NCI-H2029 treated with DMSO at 0.1 percent for 48 hours (cell line): ENCODE results near the gene WDR64.

Experiments
- DNase-seq: peaks from one replicate; lab custom pipeline; 2025; lab: John Stamatoyannopoulos, UW

The WDR64 gene

DNA sequence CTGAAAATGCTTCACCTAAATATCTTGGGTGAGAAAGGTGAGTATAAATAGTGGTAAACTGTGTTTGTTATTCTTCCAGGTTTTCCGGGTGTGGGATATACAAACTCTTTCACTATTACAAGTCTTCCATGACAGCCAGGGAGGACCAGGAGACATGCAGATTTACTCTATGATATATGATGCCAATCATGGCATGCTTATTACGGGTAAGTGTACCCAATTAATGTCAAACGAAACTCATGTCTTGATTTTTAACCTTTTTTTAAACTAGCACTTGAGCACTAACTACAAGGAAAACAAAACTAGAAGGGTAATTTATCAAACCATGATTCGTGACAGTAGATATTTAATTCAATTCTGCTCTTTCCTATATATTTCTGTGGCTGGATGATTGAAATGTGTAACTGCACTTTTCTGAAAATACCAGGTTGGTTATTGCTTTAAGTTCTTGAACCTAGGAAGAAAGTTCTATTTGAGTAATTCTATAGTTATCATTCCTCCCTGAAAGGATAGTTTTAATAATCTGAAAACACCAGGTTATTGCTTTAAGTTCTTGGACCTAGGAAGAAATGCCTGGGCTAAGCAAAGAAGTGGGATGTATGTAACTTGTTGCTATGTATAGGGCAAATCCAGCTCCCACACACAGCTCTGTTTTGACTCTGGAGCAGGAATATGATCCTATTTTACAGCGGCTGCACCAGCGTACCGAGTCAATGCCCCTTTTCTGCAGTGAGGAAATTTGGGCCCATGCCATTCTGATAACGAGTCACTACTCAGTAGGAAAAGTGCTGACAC, 86.4 kb downstream of the WDR64 start:
- DNase-seq: no peak

DNA sequence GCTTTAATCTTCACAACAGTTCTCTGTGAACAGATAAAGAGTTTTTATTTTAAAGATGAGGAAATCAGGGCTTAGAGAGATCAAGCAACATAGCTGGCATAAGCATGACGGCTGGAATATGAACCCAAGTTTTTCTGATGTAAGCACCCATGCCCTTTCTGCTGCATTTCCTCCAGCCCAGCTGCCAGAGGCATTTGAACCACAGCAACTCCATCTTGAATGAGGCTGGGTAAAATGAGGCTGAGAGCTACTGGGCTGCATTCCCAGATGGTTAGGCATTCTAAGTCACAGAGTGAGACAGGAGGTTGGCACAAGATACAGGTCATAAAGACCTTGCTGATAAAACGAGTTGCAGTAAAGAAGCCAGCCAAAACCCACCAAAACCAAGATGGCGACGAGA, 90.0 kb downstream of the WDR64 start:
- no peak for DNase-seq

DNA sequence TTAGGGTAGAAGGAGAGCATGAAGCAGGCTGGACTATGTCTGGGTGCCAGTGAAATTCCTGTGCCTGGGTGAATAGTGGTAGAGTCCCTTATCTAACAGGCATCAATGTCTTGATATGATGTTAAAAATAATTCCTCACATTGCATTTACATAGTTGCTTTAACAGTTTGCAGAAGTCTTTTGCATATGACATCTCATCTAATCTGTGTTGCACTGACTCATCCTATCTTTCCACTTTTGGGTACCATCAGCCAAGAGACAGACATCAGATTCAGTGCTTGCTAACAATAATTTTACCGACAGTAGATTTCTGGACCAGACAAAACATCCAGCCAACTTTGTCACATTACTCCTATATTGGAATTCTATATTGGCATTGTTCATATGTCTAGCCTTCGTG, 92.5 kb downstream of the WDR64 start:
- no peak for DNase-seq

DNA sequence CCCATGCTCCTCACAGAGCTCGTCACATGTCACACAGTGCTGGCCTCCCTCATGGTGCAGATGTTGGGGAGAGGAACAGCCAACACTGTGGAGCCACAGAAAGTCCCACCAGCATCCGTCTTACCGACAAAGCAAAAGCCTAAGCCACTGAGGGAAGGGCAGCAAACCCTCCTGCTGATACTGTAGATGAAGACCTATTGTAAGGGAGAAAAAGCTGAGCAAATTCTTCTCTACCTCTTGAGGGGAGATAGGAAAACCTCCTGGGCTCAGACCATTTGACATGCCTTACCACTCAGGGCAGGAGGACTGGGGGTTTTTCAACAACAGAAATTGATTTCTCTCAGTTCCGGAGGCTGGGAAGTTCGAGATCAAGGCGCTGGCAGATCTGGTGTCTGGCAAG, 95.9 kb downstream of the WDR64 start:
- DNase-seq: no peak

DNA sequence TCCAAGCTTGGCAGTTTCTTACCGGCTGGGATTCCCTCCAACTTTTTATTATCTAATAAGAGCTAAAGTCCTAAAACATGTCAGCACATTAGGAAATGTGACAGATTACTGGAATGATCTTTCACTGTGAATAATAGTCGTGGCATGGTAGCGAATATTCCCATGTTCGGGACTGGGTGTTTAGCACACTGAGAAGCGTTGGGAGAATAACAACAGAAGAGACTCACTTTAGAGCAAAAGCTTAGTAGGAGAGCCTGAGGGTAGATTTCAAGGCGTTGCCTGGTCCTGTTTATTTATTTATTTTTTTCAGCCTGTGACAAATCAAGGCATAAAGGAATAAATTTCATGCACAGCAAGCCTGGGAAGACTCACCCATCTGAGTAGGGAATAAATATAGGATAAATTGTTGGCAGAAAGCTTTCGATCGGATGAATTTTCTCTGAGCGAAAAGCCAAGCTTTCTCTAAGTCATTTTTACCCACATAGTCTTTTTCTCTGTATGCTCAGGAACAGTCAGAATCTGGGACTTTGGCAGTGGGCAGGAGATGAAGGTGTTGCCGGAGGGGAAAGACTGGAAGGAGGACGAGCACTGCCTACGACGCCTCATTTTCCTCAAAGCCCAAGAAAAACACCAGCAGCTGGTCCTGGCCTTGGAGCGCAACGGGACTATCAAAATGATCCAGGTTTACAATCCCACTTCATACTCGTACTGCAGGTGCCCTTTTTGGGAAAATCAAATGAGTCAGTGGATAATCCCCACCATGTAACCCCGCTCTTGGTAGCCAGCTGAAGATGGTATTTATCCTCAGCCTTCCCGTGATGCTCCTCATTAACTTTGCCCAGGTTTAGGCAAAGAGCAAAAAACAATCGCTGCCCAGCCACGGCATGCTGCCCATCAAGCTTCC, 97.2 kb downstream of the WDR64 start:
- DNase-seq: no peak

DNA sequence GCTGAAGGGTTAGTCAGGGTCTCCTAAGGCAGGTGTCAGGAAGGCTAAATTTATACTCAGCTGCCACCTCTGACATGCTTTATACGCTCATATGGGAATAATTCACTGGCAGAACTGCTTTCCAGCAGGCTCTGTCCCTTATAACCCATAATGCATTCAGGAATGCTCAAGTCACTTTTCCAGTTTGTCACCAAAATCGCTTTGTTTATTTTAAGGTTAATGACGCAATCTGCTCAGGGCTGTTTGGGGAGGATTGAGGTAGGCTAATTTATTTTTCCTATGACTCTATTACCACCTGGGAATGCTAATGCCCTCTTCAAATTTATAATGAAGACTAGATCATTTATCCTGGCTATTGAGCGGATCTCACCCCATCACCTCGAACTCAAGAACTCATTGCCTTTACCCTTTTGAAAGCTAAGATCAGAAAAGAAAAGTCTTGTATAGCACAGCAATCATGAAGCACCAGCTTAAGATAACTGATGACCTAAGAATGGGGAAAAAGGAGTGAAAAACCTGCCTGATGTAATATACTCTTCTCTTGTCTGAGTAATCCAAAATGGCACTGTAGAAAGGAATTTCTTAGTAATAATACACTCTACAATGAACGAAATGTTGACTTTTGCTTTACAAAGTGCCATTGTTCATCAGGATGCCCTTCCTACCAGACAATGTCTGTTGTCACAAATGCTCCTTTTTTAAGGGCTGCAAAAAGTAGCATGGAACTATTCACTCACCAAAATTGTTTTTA, 98.0 kb downstream of the WDR64 start:
- no peak for DNase-seq

DNA sequence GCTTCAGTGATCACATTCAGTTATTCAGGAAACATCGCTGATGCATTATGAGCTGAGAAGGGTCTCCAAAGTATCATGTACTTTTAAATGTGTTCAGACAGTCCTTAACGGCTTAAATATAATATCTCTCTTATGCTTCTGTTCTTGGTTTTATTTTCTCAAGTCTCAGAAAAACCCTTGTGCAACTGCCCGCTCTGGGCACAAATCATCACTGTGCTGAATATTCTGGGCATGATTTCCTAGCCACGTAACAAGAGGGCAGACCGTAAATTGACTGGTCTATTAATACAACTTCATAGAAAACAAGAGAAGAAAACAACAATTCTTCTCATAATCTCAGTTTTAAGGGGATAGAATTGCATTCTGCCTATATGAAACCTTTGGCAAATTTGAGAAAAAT, 99.4 kb downstream of the WDR64 start:
- DNase-seq: no peak

DNA sequence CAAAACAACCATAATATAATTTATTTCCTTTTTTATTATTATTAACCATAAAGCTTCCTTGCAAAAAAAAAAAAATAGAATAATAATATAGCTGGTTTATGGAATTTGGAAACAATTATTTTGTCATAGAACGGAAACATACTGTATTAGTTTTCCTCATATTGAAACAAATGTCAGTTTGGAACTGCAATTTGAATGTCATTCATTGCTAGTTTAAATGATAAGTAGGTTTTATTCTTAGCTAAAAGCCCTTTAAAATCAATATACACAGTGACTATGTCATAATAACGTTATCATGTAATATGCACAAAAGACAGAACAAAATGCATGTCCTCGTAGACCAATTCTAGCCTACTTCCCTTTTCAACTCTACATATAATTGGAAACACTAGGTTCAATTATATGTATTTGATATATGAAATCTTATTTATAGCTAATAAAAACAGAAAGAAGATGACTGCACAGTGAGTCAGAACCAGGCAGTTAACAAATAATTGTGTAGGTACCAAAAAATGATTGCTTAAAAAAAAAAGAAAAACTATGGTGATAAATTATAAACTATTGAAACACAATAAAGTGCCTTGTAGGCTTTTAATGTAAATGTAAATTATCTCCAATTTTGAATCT, 110.7 kb downstream of the WDR64 start:
- DNase-seq: no peak

DNA sequence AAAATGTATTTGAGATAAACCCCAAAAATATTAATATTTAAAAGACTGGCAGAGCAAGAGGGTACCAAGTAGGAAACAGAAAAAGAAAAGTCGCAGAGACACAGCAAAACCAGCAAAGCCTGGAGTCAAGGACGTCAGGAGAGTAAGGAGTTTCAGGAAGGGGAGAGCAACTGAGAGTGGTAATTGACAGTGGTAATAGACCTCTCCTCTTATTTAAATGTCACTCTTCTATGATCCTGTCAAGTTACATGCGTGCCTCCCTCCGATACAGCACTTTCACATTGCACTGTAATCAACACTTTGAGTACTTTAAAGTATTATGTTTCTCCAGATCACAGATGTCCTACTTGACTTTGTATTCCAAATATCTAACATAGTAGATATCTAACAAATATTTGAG, 113.3 kb downstream of the WDR64 start:
- DNase-seq: no peak

DNA sequence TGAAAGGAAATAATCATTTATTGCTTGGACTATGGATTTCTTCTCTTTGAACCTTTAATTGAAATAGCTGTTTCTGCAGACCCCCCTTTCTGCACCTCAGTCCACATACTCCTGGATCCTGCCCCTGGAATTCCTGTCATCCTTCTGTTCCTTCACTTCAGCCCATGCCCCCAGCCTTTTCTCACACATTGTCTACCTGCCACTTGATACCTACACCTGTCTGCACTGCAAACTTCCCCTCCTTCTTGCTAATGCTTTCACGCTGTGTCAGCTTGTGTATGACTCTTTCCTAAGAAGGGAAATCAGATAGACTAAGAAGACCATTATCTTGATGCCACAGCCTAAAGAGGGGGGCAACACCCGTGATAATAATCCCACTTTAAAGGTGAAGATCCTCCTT, 115.7 kb downstream of the WDR64 start:
- no peak for DNase-seq

DNA sequence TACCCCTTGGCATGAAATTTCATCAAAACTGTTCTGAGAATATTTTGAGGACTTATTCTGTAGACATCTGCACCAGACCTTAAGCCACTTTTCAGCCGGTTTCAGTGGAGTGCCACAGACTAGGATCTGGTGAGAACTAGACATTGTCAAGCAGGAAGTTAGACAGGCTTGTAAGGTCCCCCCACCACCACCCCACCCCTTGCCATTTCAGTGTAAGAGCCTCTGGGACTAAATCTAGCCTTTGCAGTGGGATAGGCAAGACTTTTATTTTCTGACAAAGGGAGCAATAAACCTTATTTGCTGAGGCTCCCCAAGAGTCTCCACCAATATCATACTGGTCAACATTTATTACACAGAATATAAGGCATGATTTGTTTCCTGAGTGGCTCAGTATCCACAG, 118.0 kb downstream of the WDR64 start:
- no peak for DNase-seq

DNA sequence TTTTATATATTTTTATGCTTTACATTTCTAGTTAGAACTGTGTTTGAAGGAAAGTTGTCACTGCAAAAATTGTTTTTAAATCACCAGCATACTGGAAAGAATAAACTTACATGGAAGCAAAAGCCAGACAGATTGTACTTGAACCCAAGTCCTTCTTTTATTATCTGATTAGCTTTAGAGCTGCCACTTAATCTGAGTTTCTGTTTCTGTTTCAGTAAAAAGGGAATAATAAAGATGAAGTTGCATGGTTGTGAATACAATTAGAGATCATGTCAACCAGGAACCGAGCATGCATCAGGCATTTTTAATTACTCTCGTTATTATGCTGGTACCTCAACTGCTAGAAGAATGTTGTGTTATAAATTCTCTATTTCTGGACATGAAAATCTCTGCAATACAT, 119.0 kb downstream of the WDR64 start:
- no peak for DNase-seq

DNA sequence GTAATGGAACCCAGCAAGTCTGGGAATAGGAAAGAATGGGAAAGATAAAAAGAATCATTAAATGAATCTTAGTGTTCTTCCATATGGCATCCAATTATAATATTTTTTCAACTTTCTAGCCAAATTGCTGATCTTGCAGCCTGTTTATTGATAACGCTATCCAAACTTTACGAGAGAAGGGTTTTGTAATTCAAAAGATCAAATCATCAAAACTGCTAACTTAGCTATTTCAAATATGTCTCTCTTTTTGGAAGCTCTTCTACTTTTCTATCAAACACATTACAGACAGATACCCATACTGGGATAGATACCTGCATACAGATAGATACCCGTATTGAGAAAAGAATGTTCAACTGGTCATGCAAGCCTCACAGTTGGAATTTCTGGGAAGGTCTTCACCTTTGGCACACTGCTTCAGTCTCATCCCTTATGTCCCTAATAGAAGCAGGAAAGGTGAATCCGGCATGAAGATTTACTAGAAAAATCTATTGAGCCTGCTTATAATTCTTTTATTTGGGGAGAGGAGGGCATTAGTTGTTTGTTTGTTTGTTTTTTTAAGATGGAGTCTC, 120.9 kb downstream of the WDR64 start:
- DNase-seq: no peak

DNA sequence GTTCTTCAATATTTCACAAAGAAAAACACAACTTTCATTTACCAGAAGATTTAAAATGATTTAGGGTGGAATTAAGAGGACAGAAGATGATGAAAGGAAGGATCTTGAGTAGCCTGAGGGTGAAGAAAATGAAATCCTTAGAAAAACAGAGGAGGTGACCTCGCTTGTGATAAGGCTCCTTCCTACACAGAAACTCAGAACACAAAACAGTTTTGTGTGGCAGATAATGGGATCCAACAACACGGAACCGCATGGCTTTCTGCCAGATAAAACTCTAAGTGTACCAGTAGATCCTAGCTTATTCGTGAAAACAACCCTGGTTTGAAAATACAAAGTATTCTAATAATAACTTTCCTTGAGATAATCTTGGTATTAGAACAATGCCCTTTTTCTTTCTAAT, 121.9 kb downstream of the WDR64 start:
- DNase-seq: no peak

DNA sequence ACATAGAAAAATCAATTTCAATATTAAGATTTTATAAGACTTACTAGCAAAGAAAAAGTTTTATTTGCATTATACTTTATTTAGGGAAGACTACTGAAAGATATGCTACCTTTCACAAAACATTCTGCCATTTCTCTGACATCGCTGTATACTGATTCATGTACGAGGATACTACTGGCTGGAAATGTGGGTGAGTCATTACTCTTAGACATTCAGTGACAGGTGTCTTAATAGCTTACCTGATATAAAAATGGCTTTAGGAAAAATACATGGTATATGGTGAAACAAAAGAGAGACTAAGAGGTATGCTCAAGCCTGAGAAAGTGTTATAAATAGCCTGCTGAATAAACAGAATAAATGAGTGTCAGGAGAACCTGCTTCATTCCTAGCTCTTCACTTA, 122.9 kb downstream of the WDR64 start:
- DNase-seq: no peak

DNA sequence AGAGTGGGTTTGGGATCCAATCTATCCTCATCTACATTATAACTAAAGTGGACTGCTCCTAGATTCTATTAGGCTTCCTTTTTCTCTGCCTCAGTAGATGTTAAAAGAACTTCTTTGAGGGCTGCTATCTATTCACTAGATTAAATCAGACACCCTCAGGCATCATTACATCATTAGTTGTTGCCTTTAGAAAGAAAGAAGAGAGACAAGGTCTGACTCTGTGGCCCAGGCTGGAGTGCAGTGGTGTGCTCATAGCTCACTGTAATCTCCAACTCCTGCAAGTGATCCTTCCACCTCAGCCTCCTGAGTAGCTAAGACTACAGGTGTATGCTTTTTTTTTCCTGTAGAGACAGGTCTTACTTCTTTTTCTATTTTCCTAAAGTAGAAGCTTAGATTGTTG, 124.8 kb downstream of the WDR64 start:
- no peak for DNase-seq

DNA sequence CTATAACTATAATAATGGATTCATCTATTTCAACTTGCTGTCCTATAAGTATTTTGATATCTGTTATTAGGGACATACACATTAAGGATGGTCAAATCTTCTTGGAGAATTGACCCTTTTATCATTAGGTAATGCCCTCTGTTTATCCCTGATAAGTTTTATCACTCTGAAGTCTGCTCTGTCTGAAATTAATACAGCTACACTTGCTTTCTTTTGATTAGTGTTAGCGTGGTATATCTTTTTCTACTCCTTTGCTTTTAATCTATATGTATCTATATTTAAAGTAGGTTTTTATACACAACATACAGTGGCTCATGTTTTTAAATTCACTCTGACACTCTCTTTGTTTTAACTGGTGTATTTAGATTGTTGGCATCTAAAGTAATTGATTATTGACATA, 126.0 kb downstream of the WDR64 start:
- DNase-seq: no peak

DNA sequence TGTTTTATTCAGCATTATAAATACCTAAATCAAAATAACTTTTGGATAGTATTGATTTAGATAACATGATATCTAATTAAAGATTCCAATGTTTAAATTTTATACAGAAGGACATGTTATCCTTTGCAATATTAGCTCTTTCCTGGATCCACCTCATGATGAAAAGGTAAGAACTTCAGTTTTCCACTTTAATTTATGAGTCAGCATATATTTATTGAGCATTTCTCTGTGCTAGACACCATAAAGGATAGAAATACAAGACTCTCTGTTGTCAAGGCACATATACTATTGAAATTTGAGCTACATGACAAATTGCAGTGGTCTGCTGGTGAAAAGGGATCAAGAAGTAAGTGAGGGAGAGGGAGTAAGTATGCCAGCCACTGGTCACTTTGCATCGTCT, 127.8 kb downstream of the WDR64 start:
- DNase-seq: no peak

DNA sequence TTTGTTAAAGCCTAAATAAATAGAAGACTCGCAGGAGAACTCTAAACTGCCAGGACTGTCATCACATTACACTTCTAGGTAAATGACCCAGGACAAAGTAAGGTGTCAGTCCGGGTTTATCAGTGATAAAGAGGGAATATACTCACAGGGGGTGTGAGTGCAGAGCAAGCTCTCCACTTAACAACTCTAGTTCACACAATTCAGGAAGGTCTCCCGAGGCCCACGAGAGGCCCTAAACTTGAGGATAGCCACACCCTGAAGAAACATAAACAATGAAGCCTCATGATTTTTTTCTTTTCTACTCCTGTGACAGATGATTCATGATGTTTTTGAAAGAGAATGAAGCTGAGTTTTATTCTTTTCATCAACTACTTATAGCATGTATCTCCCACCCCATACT, 130.3 kb downstream of the WDR64 start:
- no peak for DNase-seq

DNA sequence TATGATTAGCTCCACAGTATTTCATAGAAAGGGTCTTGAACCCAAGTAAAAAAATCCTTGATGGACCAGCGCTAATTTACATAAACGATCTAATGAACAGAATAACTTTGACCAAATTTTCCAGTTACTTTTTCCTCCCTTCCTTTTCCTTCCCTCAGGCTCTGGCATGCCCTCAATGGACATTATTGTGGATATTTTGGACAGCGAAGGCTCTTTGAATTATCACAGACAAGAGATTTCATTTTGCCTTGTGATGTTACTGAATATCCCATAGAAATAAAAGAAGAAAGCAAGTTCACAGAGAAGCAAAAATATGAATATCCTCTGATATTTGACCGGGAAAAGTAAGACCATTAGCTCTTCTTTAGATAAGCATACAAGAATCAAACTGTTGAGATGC, 135.6 kb downstream of the WDR64 start:
- DNase-seq: no peak

DNA sequence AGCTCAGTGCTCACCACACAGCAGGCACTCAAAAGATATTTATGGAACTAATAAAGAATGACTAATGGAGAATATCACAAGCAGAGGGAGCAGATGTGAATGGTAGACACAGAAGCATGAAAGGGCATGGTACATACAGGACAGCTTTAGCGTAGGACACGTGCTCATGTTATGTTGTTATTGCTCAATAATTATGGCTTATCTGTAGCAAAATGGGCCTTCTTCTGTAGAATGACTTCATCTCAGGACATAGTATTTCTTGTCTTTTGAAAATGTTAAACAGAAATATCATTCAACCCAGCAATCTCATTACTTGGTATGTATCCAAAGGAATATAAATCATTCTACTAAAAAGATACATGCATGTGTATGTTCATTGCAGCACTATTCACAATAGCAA, 137.0 kb downstream of the WDR64 start:
- DNase-seq: no peak

DNA sequence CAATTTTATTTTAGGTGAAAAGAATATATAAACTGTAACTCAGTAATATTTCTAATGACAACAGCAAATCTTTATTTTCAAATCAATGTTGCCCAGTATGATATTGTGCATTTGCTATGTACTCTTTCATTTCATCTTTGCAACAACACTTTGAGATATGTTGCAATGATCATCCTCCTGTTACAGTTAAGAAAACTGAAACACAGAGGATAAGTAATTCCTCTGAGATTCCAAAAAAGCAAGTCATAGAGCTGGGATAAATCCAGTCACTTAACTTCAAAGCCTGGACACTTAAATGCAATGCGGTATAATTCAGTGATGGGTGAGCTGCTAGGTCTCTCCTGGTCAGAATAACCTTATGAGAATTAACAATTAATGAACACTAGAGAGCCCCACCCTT, 147.3 kb downstream of the WDR64 start:
- DNase-seq: no peak
